Fibroblast of lung (primary cell): ENCODE data around the gene B3GNT7. TPM values are rescaled to one million over a fixed set of nuclear protein-coding genes. Genes with fewer than 3 reads are reported as not detected.
"Not testable (repeated sequence)": the region's sequence is repeated elsewhere in the genome, so short reads cannot be mapped to it uniquely, and the experiment has no call there.

ENCODE experiments used
- DNase-seq, 2 donors: peaks; one replicate each; pipeline versions ENCODE4 v3.0.0 to v3.0.0-alpha.2; 2010; ENCODE audit warnings: low read depth in 2 of 2
- H2AFZ ChIP-seq: 2 replicates; pipeline ENCODE4 v1.5.1; 2012; ENCODE audit warnings: low read length, control low read depth, inconsistent platforms
- H3K27ac ChIP-seq: 2 replicates; pipeline ENCODE4 v1.5.1; 2011; ENCODE audit warnings: low read length, control low read depth; ENCODE audit not compliant: insufficient read depth
- H3K27me3 ChIP-seq: 2 replicates; pipeline ENCODE4 v1.5.1; 2011; ENCODE audit warnings: mild to moderate bottlenecking, low read length; ENCODE audit not compliant: control insufficient read depth, insufficient read depth
- H3K36me3 ChIP-seq: 2 replicates; pipeline ENCODE4 v1.5.1; 2011; ENCODE audit warnings: low read length; ENCODE audit not compliant: control insufficient read depth, insufficient read depth
- H3K4me1 ChIP-seq: 2 replicates; pipeline ENCODE4 v1.5.1; 2011; ENCODE audit warnings: low read length; ENCODE audit not compliant: control insufficient read depth, insufficient read depth; ENCODE audit errors: extremely low read depth
- H3K4me2 ChIP-seq: 2 replicates; pipeline ENCODE4 v1.5.1; 2011; ENCODE audit warnings: low read length, control low read depth; ENCODE audit not compliant: insufficient read depth; ENCODE audit errors: extremely low read depth
- H3K4me3 ChIP-seq, 4 experiments: fragments of 200-600 bp in 1 of 4; sonication (generic) in 1 of 4; replicated peaks in 1 of 4; 2 replicates each; pipeline ENCODE4 v1.5.1; 2011 to 2016; ENCODE audit warnings: low read length in 4 of 4, low read depth in 3 of 4, mild to moderate bottlenecking in 3 of 4, control low read depth in 2 of 4, inconsistent platforms in 1 of 4, mixed read lengths in 1 of 4; ENCODE audit not compliant: insufficient read depth in 1 of 4; ENCODE audit errors: control extremely low read depth in 1 of 4
- H3K79me2 ChIP-seq: 2 replicates; pipeline ENCODE4 v1.5.1; 2012; ENCODE audit warnings: mild to moderate bottlenecking, low read length, inconsistent platforms; ENCODE audit not compliant: control insufficient read depth, insufficient read depth
- H3K9ac ChIP-seq: 2 replicates; pipeline ENCODE4 v1.5.1; 2011; ENCODE audit warnings: mild to moderate bottlenecking, low read length, control low read depth; ENCODE audit not compliant: insufficient read depth
- H3K9me3 ChIP-seq: 2 replicates; pipeline ENCODE4 v1.5.1; 2012; ENCODE audit warnings: low read depth, low read length; ENCODE audit not compliant: control insufficient read depth, insufficient read depth
- H4K20me1 ChIP-seq: 2 replicates; pipeline ENCODE4 v1.5.1; 2011; ENCODE audit warnings: low read length; ENCODE audit not compliant: control insufficient read depth, insufficient read depth; ENCODE audit errors: extremely low read depth
- CTCF ChIP-seq, 2 donors: IDR thresholded peaks in 1 of 2; conservative IDR thresholded peaks in 1 of 2; 1 replicate in 1 of 2; 2 replicates in 1 of 2; pipeline ENCODE4 v1.5.1; 2011 to 2012; ENCODE audit warnings: low read length in 2 of 2, control low read depth in 1 of 2, inconsistent platforms in 1 of 2, low read depth in 1 of 2, mild to moderate bottlenecking in 1 of 2
- EZH2 ChIP-seq: IDR thresholded peaks from 2 replicates; pipeline ENCODE4 v1.5.1; 2012; ENCODE audit warnings: low read length, control low read depth, mild to moderate bottlenecking; ENCODE audit errors: missing control alignments
- polyA plus RNA-seq, 2 donors: library from polyadenylated mRNA; depleted of rRNA in 1 of 2; stranded (reverse) in 1 of 2; unstranded in 1 of 2; fragments of >200 nt; gene quantifications; 2 replicates each; pipeline ENCODE4 v1.2.1, GENCODE V29; 2011 to 2012; ENCODE audit warnings: missing spikeins in 1 of 2
- total RNA-seq: library from RNA; depleted of rRNA; stranded (reverse); fragments of >200 nt; gene quantifications from 2 replicates; pipeline ENCODE4 v1.2.1, GENCODE V29; 2014

The B3GNT7 gene
- total and polyA plus RNA-seq, 2 donors (not counting 1 experiment from before 2014, with no cell fraction given) = 0.06 to 0.17 TPM

GRCh38 chr2:231399046-231399852 is 3.7 kb downstream of the B3GNT7 start:
- H3K27me3 ChIP-seq = peaks cover 26% of the 10 kb centered on the region
- DNase-seq = no peak

GRCh38 chr2:231399853-231400680 is 4.6 kb downstream of the B3GNT7 start:
- no peak overlapping the region for H3K27ac ChIP-seq
- no peak overlapping the region for H3K9ac ChIP-seq
- H3K4me3 ChIP-seq = no peak overlapping the region
- no peaks in the 10 kb centered on the region for H3K9me3 ChIP-seq
- H3K27me3 ChIP-seq = peaks cover 18% of the 10 kb centered on the region
- no peak overlapping the region for H2AFZ ChIP-seq
- DNase-seq = peak in 1 of 2 donors; percentile 19
- H3K4me2 ChIP-seq = no peak overlapping the region
- no peaks in the 10 kb centered on the region for H3K36me3 ChIP-seq
- H4K20me1 ChIP-seq = no peaks in the 10 kb centered on the region
- no peaks in the 10 kb centered on the region for H3K4me1 ChIP-seq
- no peaks in the 10 kb centered on the region for H3K79me2 ChIP-seq
- TF ChIP-seq CTCF (conservative IDR thresholded peaks at IDR 0.05 in 1 of 2, IDR thresholded peaks at IDR 0.05 in 1 of 2; ENCODE audit: low read depth in 1 of 2, low read length in 2 of 2) (peak in 1 of 2 donors; percentile 21), EZH2 (no peak)

More at GRCh38 chr2:231399046-231399852, 3.7 kb downstream of the B3GNT7 start:
- no peak overlapping the region for H2AFZ ChIP-seq
- no peak overlapping the region for H3K27ac ChIP-seq
- H3K9ac ChIP-seq = no peak overlapping the region
- H3K36me3 ChIP-seq = no peaks in the 10 kb centered on the region
- no peak for TF ChIP-seq CTCF (conservative IDR thresholded peaks at IDR 0.05 in 1 of 2, IDR thresholded peaks at IDR 0.05 in 1 of 2; ENCODE audit: low read depth in 1 of 2, low read length in 2 of 2)
- TF ChIP-seq EZH2 = no peak
- no peaks in the 10 kb centered on the region for H3K4me1 ChIP-seq
- H3K4me3 ChIP-seq = no peak overlapping the region
- no peaks in the 10 kb centered on the region for H3K9me3 ChIP-seq
- no peak overlapping the region for H3K4me2 ChIP-seq
- no peaks in the 10 kb centered on the region for H4K20me1 ChIP-seq
- H3K79me2 ChIP-seq = no peaks in the 10 kb centered on the region

GRCh38 chr2:231400681-231401080 is 5.2 kb downstream of the B3GNT7 start:
- H3K4me2 ChIP-seq, H4K20me1 ChIP-seq, H3K36me3 ChIP-seq, H3K4me1 ChIP-seq, H3K79me2 ChIP-seq, H3K9ac ChIP-seq, H3K4me3 ChIP-seq, H3K27ac ChIP-seq, H3K9me3 ChIP-seq, DNase-seq, H2AFZ ChIP-seq: not testable (repeated sequence)
- peaks cover 14% of the 10 kb centered on the region for H3K27me3 ChIP-seq

GRCh38 chr2:231401101-231401500 is 5.6 kb downstream of the B3GNT7 start:
- H3K9me3 ChIP-seq, H3K27ac ChIP-seq, H3K79me2 ChIP-seq, H3K9ac ChIP-seq, H2AFZ ChIP-seq, H3K4me3 ChIP-seq, DNase-seq, H4K20me1 ChIP-seq, H3K4me1 ChIP-seq, H3K4me2 ChIP-seq, H3K36me3 ChIP-seq: not testable (repeated sequence)
- H3K27me3 ChIP-seq = peaks cover 11% of the 10 kb centered on the region
